Activated naive CD4-positive, alpha-beta T cell treated with anti-CD3 and anti-CD28 coated beads for 36 hours (primary cell): ENCODE measurements around the gene DCTN2. TPM values are rescaled to one million over a fixed set of nuclear protein-coding genes. Genes with fewer than 3 reads are reported as not detected.
"Not testable (repeated sequence)": the region's sequence is repeated elsewhere in the genome, so short reads cannot be mapped to it uniquely, and the experiment has no call there.

ENCODE experiments used
- CTCF ChIA-PET: fragments of 350-600 bp; sonication (Branson Sonifier 250); formaldehyde crosslinking; loops from one replicate; lab custom pipeline; 2021; ENCODE audit warnings: antibody characterized with exemption; lab: Charles Lee
- DNase-seq: peaks from one replicate; pipeline ENCODE4 v3.0.0-alpha.2; 2020
- H3K27ac Mint-ChIP-seq: one replicate; pipeline ENCODE4 v1.8.0; 2021; ENCODE audit warnings: mild to moderate bottlenecking, mixed read lengths
- H3K27me3 Mint-ChIP-seq: one replicate; pipeline ENCODE4 v1.8.0; 2021; ENCODE audit warnings: low read depth, mixed read lengths
- H3K36me3 Mint-ChIP-seq: one replicate; pipeline ENCODE4 v1.8.0; 2021; ENCODE audit warnings: low read depth, mixed read lengths
- H3K4me1 Mint-ChIP-seq: one replicate; pipeline ENCODE4 v1.8.0; 2021; ENCODE audit warnings: low read depth, mixed read lengths
- H3K4me3 Mint-ChIP-seq: one replicate; pipeline ENCODE4 v1.8.0; 2021; ENCODE audit warnings: mild to moderate bottlenecking, moderate library complexity, mixed read lengths
- H3K9me3 Mint-ChIP-seq: one replicate; pipeline ENCODE4 v1.8.0; 2021; ENCODE audit warnings: mixed read lengths
- intact Hi-C: fragments of 100-400 bp; cut with micrococcal nuclease; formaldehyde crosslinking; loops from one replicate; pipeline ENCODE4 v1.15.1; 2023
- total RNA-seq, 2 experiments: library from RNA; stranded (reverse); gene quantifications; one replicate each; pipeline ENCODE4 v1.2.3, GENCODE V29; 2021

The DCTN2 gene
- total RNA-seq, 2 experiments from 2014 or later = 65.1 to 71.7 TPM

- Mint-ChIP-seq H3K9me3 (no peaks in the 10 kb centered on the region), H3K4me1 (no peaks in the 10 kb centered on the region), H3K27ac (no peak overlapping the region), H3K4me3 (no peak overlapping the region), H3K27me3 (no peaks in the 10 kb centered on the region), H3K36me3 (no peaks in the 10 kb centered on the region)
- no peak for DNase-seq
- CTCF ChIA-PET = interaction anchor here (0.8 to 2.5 kb wide), 4 partner anchors 8 to 118 kb away, joined by 3 to 18 read pairs (median 5); no protein-coding TSS in a partner anchor
- intact Hi-C loops = no loop called here
Measured at GRCh38 chr12:57575771-57576612, 29.0 kb upstream of the DCTN2 start.

GRCh38 chr12:57574795-57575194 lies 27.8 kb upstream of the DCTN2 start:
- Mint-ChIP-seq H3K27me3 (no peaks in the 10 kb centered on the region), H3K9me3 (no peaks in the 10 kb centered on the region), H3K4me3 (no peak overlapping the region), H3K27ac (no peak overlapping the region), H3K36me3 (no peaks in the 10 kb centered on the region), H3K4me1 (no peaks in the 10 kb centered on the region)
- DNase-seq = no peak
- intact Hi-C loops = no loop called here
- CTCF ChIA-PET = interaction anchor here (0.6 to 2.5 kb wide), 4 partner anchors 9 to 118 kb away, joined by 3 to 18 read pairs (median 7); no protein-coding TSS in a partner anchor

- DNase-seq = no peak
- CTCF ChIA-PET = interaction anchor here (2.0 to 3.4 kb wide), 2 partner anchors 10 to 49 kb away, joined by 6 to 24 read pairs; no protein-coding TSS in a partner anchor
- no peaks in the 10 kb centered on the region for H3K4me1 Mint-ChIP-seq
- no peaks in the 10 kb centered on the region for H3K9me3 Mint-ChIP-seq
- no peaks in the 10 kb centered on the region for H3K27me3 Mint-ChIP-seq
- H3K4me3 Mint-ChIP-seq = no peak overlapping the region
- no peak overlapping the region for H3K27ac Mint-ChIP-seq
- intact Hi-C loops = no loop called here
- H3K36me3 Mint-ChIP-seq = no peaks in the 10 kb centered on the region
Measured at GRCh38 chr12:57571926-57572762, 25.2 kb upstream of the DCTN2 start.

- H3K4me1 Mint-ChIP-seq, H3K27me3 Mint-ChIP-seq, H3K4me3 Mint-ChIP-seq, H3K9me3 Mint-ChIP-seq, H3K36me3 Mint-ChIP-seq, intact Hi-C loops, H3K27ac Mint-ChIP-seq, DNase-seq: not testable (repeated sequence)
- CTCF ChIA-PET = interaction anchor here (2.0 to 3.4 kb wide), 2 partner anchors 12 to 50 kb away, joined by 6 to 24 read pairs; no protein-coding TSS in a partner anchor
Measured at GRCh38 chr12:57570438-57570837, 23.4 kb upstream of the DCTN2 start.

GRCh38 chr12:57569858-57570257 lies 22.9 kb upstream of the DCTN2 start:
- CTCF ChIA-PET = interaction anchor here (0.7 kb wide), 1 partner anchor 14 kb away, joined by 3 read pairs; no protein-coding TSS in a partner anchor

GRCh38 chr12:57568838-57569237 lies 21.8 kb upstream of the DCTN2 start:
- CTCF ChIA-PET = interaction anchor here (0.9 to 2.6 kb wide), 2 partner anchors 16 to 113 kb away, joined by 4 to 10 read pairs; no protein-coding TSS in a partner anchor
- Mint-ChIP-seq H3K4me3 (no peak overlapping the region), H3K36me3 (no peaks in the 10 kb centered on the region), H3K4me1 (no peaks in the 10 kb centered on the region), H3K27ac (no peak overlapping the region), H3K27me3 (no peaks in the 10 kb centered on the region), H3K9me3 (no peaks in the 10 kb centered on the region)
- intact Hi-C loops = no loop called here
- DNase-seq = no peak

More at GRCh38 chr12:57569858-57570257, 22.9 kb upstream of the DCTN2 start:
- Mint-ChIP-seq H3K27me3 (no peaks in the 10 kb centered on the region), H3K36me3 (no peaks in the 10 kb centered on the region), H3K4me1 (no peaks in the 10 kb centered on the region), H3K4me3 (no peak overlapping the region), H3K27ac (no peak overlapping the region), H3K9me3 (no peaks in the 10 kb centered on the region)
- intact Hi-C loops = no loop called here
- no peak for DNase-seq

- intact Hi-C loops = no loop called here
- H3K9me3 Mint-ChIP-seq = no peaks in the 10 kb centered on the region
- CTCF ChIA-PET = interaction anchor here (0.6 kb wide), 1 partner anchor 144 kb away, joined by 3 read pairs; no protein-coding TSS in a partner anchor
- no peak for DNase-seq
- no peak overlapping the region for H3K4me3 Mint-ChIP-seq
- H3K36me3 Mint-ChIP-seq = no peaks in the 10 kb centered on the region
- no peaks in the 10 kb centered on the region for H3K4me1 Mint-ChIP-seq
- no peaks in the 10 kb centered on the region for H3K27me3 Mint-ChIP-seq
- H3K27ac Mint-ChIP-seq = no peak overlapping the region
Measured at GRCh38 chr12:57564178-57564740, 17.3 kb upstream of the DCTN2 start.

GRCh38 chr12:57563358-57563757 lies 16.4 kb upstream of the DCTN2 start:
- Mint-ChIP-seq H3K27me3 (no peaks in the 10 kb centered on the region), H3K9me3 (no peaks in the 10 kb centered on the region), H3K27ac (no peak overlapping the region), H3K4me3 (no peak overlapping the region), H3K4me1 (no peaks in the 10 kb centered on the region), H3K36me3 (no peaks in the 10 kb centered on the region)
- intact Hi-C loops = no loop called here
- CTCF ChIA-PET = no interaction called here
- DNase-seq = no peak

GRCh38 chr12:57561117-57561516 lies 14.1 kb upstream of the DCTN2 start:
- H3K27me3 Mint-ChIP-seq, H3K4me1 Mint-ChIP-seq, H3K27ac Mint-ChIP-seq, H3K36me3 Mint-ChIP-seq, H3K9me3 Mint-ChIP-seq, DNase-seq, intact Hi-C loops, CTCF ChIA-PET, H3K4me3 Mint-ChIP-seq: not testable (repeated sequence)

GRCh38 chr12:57560516-57560915 lies 13.5 kb upstream of the DCTN2 start:
- CTCF ChIA-PET = no interaction called here

GRCh38 chr12:57558864-57559263 lies 11.9 kb upstream of the DCTN2 start:
- CTCF ChIA-PET = no interaction called here
- Mint-ChIP-seq H3K4me1 (no peaks in the 10 kb centered on the region), H3K4me3 (no peak overlapping the region), H3K27me3 (no peaks in the 10 kb centered on the region), H3K36me3 (no peaks in the 10 kb centered on the region), H3K9me3 (no peaks in the 10 kb centered on the region), H3K27ac (no peak overlapping the region)
- intact Hi-C loops = no loop called here
- no peak for DNase-seq

More at GRCh38 chr12:57560516-57560915, 13.5 kb upstream of the DCTN2 start:
- Mint-ChIP-seq H3K27me3 (no peaks in the 10 kb centered on the region), H3K4me3 (no peak overlapping the region), H3K9me3 (no peaks in the 10 kb centered on the region), H3K36me3 (no peaks in the 10 kb centered on the region), H3K27ac (no peak overlapping the region), H3K4me1 (no peaks in the 10 kb centered on the region)
- intact Hi-C loops = no loop called here
- DNase-seq = no peak

- CTCF ChIA-PET = no interaction called here
- no peak for DNase-seq
- Mint-ChIP-seq H3K4me3 (no peak overlapping the region), H3K27me3 (no peaks in the 10 kb centered on the region), H3K4me1 (peaks cover 7% of the 10 kb centered on the region), H3K36me3 (no peaks in the 10 kb centered on the region), H3K9me3 (no peaks in the 10 kb centered on the region), H3K27ac (no peak overlapping the region)
- intact Hi-C loops = no loop called here
Measured at GRCh38 chr12:57554897-57555296, 7.9 kb upstream of the DCTN2 start.
